Non-pigmented ciliary epithelial cell (primary cell): ENCODE results near the gene C17orf100.

Experiments
- DNase-seq: peaks from one replicate; pipeline ENCODE4 v3.0.0-alpha.2; 2010; ENCODE audit warnings: low read depth

The C17orf100 gene

GRCh38 chr17:6651354-6651918, at the start of gene C17orf100, which contains the start of gene MED31:
Gene C17orf100 (plus strand): TSS chr17:6651762. CDS start chr17:6651914, 152 bp downstream.
Gene MED31 (minus strand): TSS chr17:6651605. CDS start chr17:6651528, 77 bp downstream.
- DNase-seq = peak; percentile 36

GRCh38 chr17:6602141-6602540, 49.4 kb upstream of the C17orf100 start:
- no peak for DNase-seq

- no peak for DNase-seq
Measured at GRCh38 chr17:6603744-6604325, 47.7 kb upstream of the C17orf100 start.

GRCh38 chr17:6605142-6605541, 46.4 kb upstream of the C17orf100 start:
- DNase-seq = no peak

GRCh38 chr17:6608321-6608720, 43.2 kb upstream of the C17orf100 start:
- no peak for DNase-seq

GRCh38 chr17:6610011-6610410, 41.6 kb upstream of the C17orf100 start:
- DNase-seq = no peak

- no peak for DNase-seq
Measured at GRCh38 chr17:6611231-6611630, 40.3 kb upstream of the C17orf100 start.

- no peak for DNase-seq
Measured at GRCh38 chr17:6623941-6624340, 27.6 kb upstream of the C17orf100 start.

- no peak for DNase-seq
Measured at GRCh38 chr17:6626616-6627015, 24.9 kb upstream of the C17orf100 start.

GRCh38 chr17:6627019-6627418, 24.5 kb upstream of the C17orf100 start:
- no peak for DNase-seq

- DNase-seq = no peak
Measured at GRCh38 chr17:6630390-6630789, 21.2 kb upstream of the C17orf100 start.

GRCh38 chr17:6632530-6632929, 19.0 kb upstream of the C17orf100 start:
- no peak for DNase-seq

GRCh38 chr17:6633263-6633662, 18.3 kb upstream of the C17orf100 start:
- DNase-seq = no peak

- DNase-seq = no peak
Measured at GRCh38 chr17:6636105-6636504, 15.5 kb upstream of the C17orf100 start.

GRCh38 chr17:6636616-6637457, 14.7 kb upstream of the C17orf100 start:
- no peak for DNase-seq

GRCh38 chr17:6637458-6637840, 14.1 kb upstream of the C17orf100 start:
- DNase-seq = no peak

GRCh38 chr17:6638046-6638908, 13.3 kb upstream of the C17orf100 start:
- no peak for DNase-seq

GRCh38 chr17:6639014-6639585, 12.5 kb upstream of the C17orf100 start:
- no peak for DNase-seq

GRCh38 chr17:6639586-6640535, 11.7 kb upstream of the C17orf100 start:
- DNase-seq = no peak

- DNase-seq = peak; percentile 53
Measured at GRCh38 chr17:6640536-6641246, 10.9 kb upstream of the C17orf100 start, which contains the start of the genes KIAA0753 and TXNDC17. Gene KIAA0753 (minus strand): TSS chr17:6640711. CDS start chr17:6635103, 5,608 bp downstream. Gene TXNDC17 (plus strand): TSS chr17:6641060. CDS start chr17:6641083, 23 bp downstream.
